ENCODE measurements around the gene INPP5B. TPM values are rescaled to one million over a fixed set of nuclear protein-coding genes. Genes with fewer than 3 reads are reported as not detected.
A peak's percentile ranks its signal among the peaks of the same experiment; 100 is the strongest.

The INPP5B gene
- total and polyA plus RNA-seq, 11 donors = 6.5 to 16.2 (median 12.1) TPM

DNA sequence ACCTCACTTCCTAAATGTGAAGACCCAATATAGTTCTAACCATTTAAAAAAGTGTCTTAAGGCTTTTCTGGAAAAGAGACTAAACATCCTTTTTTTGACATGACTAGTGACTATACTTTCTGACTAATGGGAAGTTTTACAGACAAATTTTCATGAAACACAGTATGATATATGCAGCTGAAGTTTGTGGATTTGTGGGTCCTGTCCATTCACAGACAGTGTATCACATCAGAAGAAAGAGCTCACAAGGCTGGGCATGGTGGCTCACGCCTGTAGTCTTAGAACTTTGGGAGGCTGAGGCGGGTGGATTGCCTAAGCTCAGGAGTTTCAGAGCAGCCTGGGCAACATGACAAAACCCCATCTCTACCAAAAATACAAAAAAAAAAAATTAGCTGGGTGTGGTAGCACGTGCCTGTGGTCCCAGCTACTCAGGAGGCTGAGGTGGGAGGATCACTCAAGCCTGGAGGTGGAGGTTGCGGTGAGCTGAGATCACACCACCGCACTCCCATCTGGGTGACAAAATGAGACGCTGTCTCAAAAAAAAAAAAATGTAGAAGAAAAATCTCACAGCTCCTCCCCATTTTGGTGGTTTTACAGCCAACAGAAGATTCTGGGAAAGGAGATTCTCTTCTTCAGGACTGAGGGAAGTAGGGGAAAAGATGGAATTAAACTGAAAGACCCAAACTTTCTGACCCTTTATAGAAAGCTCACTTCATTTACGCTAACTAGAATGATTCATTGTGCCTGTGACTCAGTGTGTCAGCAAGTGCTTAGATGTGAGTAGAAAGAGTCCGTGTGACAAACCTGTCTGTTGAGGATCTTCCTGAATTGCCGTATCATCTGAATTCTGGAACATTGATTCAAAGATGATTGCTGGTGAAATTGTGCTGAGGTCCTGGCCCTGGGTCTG is 123.7 kb downstream of the INPP5B start:
- Histone ChIP-seq H3K9me3 (no peaks in the 10 kb centered on the region), H3K27ac (no peak overlapping the region), H3K4me1 (peaks cover 0 to 19% (median 0%) of the 10 kb centered on the region in 12 donors), H3K36me3 (peaks cover 0 to 86% (median 74%) of the 10 kb centered on the region in 9 donors), H3K27me3 (no peaks in the 10 kb centered on the region), H3K4me3 (no peak overlapping the region)
- DNase-seq = no peak
- intact Hi-C loops (cut with DNase I) = no loop called here
- TF ChIP-seq POLR2A (IDR thresholded peaks at IDR 0.05) = no peak
- WGBS, 4 donors = 92 to 94% (median 92%) methylated on average over 9 of the region's 9 CpGs
- ATAC-seq = no peak

- ATAC-seq (no peak), DNase-seq (no peak)
- Histone ChIP-seq H3K4me3 (no peak overlapping the region), H3K27ac (no peak overlapping the region), H3K4me1 (peaks cover 0 to 19% (median 0%) of the 10 kb centered on the region in 12 donors), H3K36me3 (peaks cover 0 to 89% (median 72%) of the 10 kb centered on the region in 9 donors), H3K27me3 (no peaks in the 10 kb centered on the region), H3K9me3 (no peaks in the 10 kb centered on the region)
- no peak for TF ChIP-seq CTCF (IDR thresholded peaks at IDR 0.05)
- no peak for TF ChIP-seq POLR2A (IDR thresholded peaks at IDR 0.05)
- intact Hi-C loops (cut with DNase I) = no loop called here
- WGBS, 4 donors = 91 to 96% (median 93%) methylated on average over 2 of the region's 2 CpGs
Measured at GRCh38 chr1:37821481-37821880, 125.4 kb downstream of the INPP5B start.

DNA sequence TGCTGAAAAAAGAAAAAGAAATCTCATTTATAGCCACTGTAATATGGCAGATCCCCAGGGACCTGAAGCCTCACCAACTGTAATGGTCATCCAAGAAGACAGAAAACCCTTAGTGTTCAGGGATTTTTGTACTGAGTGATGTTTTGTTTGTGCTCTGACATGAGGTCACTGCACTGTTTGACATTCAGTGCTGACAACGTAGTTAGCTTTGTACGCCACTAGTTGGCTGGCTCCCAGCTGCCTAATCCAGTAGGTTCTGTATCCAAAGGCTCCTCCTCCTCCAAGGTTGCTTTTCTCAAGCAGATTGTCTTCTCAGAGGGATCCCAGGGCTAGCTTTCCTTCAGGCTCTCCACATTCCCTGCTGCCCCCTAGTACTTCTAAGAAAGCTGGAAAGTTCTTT is 129.4 kb downstream of the INPP5B start:
- intact Hi-C loops (cut with DNase I) = no loop called here
- DNase-seq = peak in 3 of 5 donors; percentile 35 to 51 (median 37)

DNA sequence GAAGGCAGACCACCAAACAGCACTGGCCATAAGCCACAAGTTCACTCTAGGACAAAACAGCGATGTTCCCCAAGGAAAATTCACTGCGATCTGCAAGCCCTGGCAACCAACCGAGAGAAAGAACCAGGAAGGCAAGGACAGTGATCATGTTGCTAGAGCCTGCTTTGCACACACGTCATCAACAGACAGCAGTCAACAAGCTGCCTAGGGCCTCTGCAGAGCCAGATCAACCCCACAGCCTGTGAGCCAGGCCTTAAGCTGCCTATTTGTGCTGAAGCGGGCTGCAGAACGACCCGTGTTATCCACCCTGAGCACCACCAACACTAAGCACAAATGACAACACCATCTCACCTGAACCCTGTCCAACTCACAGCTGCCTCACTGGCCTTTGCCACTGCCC is 132.6 kb downstream of the INPP5B start:
- WGBS, 4 donors = 77 to 94% (median 83%) methylated on average over 7 of the region's 7 CpGs
- Histone ChIP-seq H3K4me1 (peaks cover 0 to 23% (median 9%) of the 10 kb centered on the region in 12 donors), H3K27ac (no peak overlapping the region), H3K27me3 (no peaks in the 10 kb centered on the region), H3K36me3 (peaks cover 0 to 57% (median 44%) of the 10 kb centered on the region in 9 donors), H3K9me3 (no peaks in the 10 kb centered on the region), H3K4me3 (no peak overlapping the region)
- intact Hi-C loops (cut with DNase I) = loop anchor here in 2 of 10 donors (5.0 kb wide), 1 partner anchor 48 kb away; no protein-coding TSS in a partner anchor
- ATAC-seq = no peak
- DNase-seq = no peak
- TF ChIP-seq POLR2A (IDR thresholded peaks at IDR 0.05) (no peak), CTCF (IDR thresholded peaks at IDR 0.05) (no peak)

More for the DNA sequence above, 129.4 kb downstream of the INPP5B start:
- no peak overlapping the region for H3K27ac ChIP-seq
- peaks cover 0 to 7% (median 0%) of the 10 kb centered on the region in 12 donors for H3K4me1 ChIP-seq
- peak in 3 of 4 donors; percentile 54 to 59 (median 55) for ATAC-seq
- 13 to 21% (median 16%) methylated on average over 2 of the region's 2 CpGs for WGBS, 4 donors
- no peak for TF ChIP-seq CTCF (IDR thresholded peaks at IDR 0.05)
- no peak for TF ChIP-seq POLR2A (IDR thresholded peaks at IDR 0.05)
- H3K36me3 ChIP-seq = peaks cover 0 to 90% (median 75%) of the 10 kb centered on the region in 9 donors
- no peaks in the 10 kb centered on the region for H3K9me3 ChIP-seq
- no peak overlapping the region for H3K4me3 ChIP-seq
- H3K27me3 ChIP-seq = no peaks in the 10 kb centered on the region

Data from heart left ventricle (tissue), 16 donors.